Loucy (cell line): ENCODE results near the gene RIMBP2.

Source experiments
- H2AFZ ChIP-seq: fragments of 200-600 bp; sonication (generic); 2 replicates; pipeline ENCODE4 v1.6.0; 2016; ENCODE audit warnings: antibody characterized with exemption, mild to moderate bottlenecking, low read length, moderate library complexity
- H3F3A ChIP-seq: fragments of 200-600 bp; 2 replicates; pipeline ENCODE4 v1.6.0; 2016; ENCODE audit warnings: antibody characterized with exemption, low read depth, mild to moderate bottlenecking
- H3K27me3 ChIP-seq: fragments of 200-600 bp; sonication (generic); 2 replicates; pipeline ENCODE4 v1.6.1; 2014; ENCODE audit warnings: low read length, mild to moderate bottlenecking; ENCODE audit not compliant: insufficient read depth, poor library complexity, severe bottlenecking
- H3K36me3 ChIP-seq: fragments of 200-600 bp; sonication (generic); 2 replicates; pipeline ENCODE4 v1.6.1; 2016; ENCODE audit warnings: low read length; ENCODE audit not compliant: insufficient read depth
- H3K4me1 ChIP-seq: fragments of 200-600 bp; sonication (generic); 2 replicates; pipeline ENCODE4 v1.5.1; 2014; ENCODE audit warnings: low read length, mild to moderate bottlenecking; ENCODE audit not compliant: insufficient read depth, poor library complexity, severe bottlenecking
- H3K4me2 ChIP-seq: fragments of 200-600 bp; sonication (generic); 2 replicates; pipeline ENCODE4 v1.6.0; 2014; ENCODE audit warnings: antibody characterized with exemption, low read length, low read depth, mild to moderate bottlenecking; ENCODE audit not compliant: poor library complexity, severe bottlenecking
- H3K4me3 ChIP-seq: fragments of 200-600 bp; sonication (generic); 2 replicates; pipeline ENCODE4 v1.5.1; 2014; ENCODE audit warnings: low read length, mild to moderate bottlenecking, mixed read lengths; ENCODE audit not compliant: poor library complexity, severe bottlenecking
- H3K79me2 ChIP-seq: fragments of 200-600 bp; sonication (generic); 2 replicates; pipeline ENCODE4 v1.6.1; 2014; ENCODE audit warnings: low read length; ENCODE audit not compliant: insufficient read depth
- H3K9ac ChIP-seq: fragments of 200-600 bp; sonication (generic); 2 replicates; pipeline ENCODE4 v1.6.0; 2014; ENCODE audit warnings: mild to moderate bottlenecking, low read depth, low read length, moderate library complexity; ENCODE audit not compliant: poor library complexity, severe bottlenecking
- H3K9me2 ChIP-seq: fragments of 200-600 bp; sonication (generic); replicated peaks from 2 replicates; pipeline ENCODE4 v1.6.1; 2016; ENCODE audit warnings: low read depth, low read length, mixed read lengths
- H3K9me3 ChIP-seq: fragments of 200-600 bp; sonication (generic); 2 replicates; pipeline ENCODE4 v1.6.1; 2014; ENCODE audit warnings: mild to moderate bottlenecking, antibody characterized with exemption, low read length, low read depth; ENCODE audit not compliant: insufficient read depth
- H4K20me1 ChIP-seq: fragments of 200-600 bp; sonication (generic); 2 replicates; pipeline ENCODE4 v1.6.0; 2014; ENCODE audit warnings: antibody characterized with exemption, low read length, mild to moderate bottlenecking; ENCODE audit not compliant: insufficient read depth, poor library complexity, severe bottlenecking
- EZH2phosphoT487 ChIP-seq: fragments of 200-600 bp; IDR thresholded peaks from 2 replicates; pipeline ENCODE4 v1.6.1; 2018; ENCODE audit warnings: antibody characterized with exemption, mild to moderate bottlenecking, moderate library complexity, borderline replicate concordance
- TF ChIP-seq, protein P1 (sequence below): fragments of 200-600 bp; sonication (generic); conservative IDR thresholded peaks from 2 replicates; pipeline ENCODE4 v1.5.1; 2014; ENCODE audit warnings: mild to moderate bottlenecking, antibody characterized with exemption, low read length

The RIMBP2 gene

DNA sequence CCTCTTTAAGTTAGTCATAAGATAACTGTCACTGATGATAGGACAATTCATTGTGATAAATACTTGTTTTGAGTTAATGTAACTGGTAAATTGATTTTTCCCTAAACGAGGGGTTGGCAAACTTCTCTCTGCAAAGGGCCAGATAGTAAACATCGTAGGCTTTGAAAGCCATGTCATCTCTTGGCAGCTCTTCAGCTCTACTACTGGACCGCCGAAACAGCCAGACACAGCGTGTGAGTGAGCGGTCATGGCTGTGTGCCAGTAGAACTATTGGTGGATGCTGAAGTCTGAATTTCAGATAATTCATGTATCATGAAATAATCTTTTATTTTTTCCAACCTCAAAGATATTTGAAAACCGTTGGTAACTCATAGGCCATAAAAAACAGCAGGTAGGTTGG, 368.5 kb downstream of the RIMBP2 start:
- H3K4me3 ChIP-seq, result no peak overlapping the region

More for the DNA sequence above, 368.5 kb downstream of the RIMBP2 start:
- H2AFZ ChIP-seq, result no peak overlapping the region
- no peaks in the 10 kb centered on the region for H3K79me2 ChIP-seq
- H3K9me2 ChIP-seq, result no peaks in the 10 kb centered on the region
- no peaks in the 10 kb centered on the region for H3K4me1 ChIP-seq
- TF ChIP-seq, protein P1, sequence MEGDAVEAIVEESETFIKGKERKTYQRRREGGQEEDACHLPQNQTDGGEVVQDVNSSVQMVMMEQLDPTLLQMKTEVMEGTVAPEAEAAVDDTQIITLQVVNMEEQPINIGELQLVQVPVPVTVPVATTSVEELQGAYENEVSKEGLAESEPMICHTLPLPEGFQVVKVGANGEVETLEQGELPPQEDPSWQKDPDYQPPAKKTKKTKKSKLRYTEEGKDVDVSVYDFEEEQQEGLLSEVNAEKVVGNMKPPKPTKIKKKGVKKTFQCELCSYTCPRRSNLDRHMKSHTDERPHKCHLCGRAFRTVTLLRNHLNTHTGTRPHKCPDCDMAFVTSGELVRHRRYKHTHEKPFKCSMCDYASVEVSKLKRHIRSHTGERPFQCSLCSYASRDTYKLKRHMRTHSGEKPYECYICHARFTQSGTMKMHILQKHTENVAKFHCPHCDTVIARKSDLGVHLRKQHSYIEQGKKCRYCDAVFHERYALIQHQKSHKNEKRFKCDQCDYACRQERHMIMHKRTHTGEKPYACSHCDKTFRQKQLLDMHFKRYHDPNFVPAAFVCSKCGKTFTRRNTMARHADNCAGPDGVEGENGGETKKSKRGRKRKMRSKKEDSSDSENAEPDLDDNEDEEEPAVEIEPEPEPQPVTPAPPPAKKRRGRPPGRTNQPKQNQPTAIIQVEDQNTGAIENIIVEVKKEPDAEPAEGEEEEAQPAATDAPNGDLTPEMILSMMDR, result no peak
- no peak for TF ChIP-seq EZH2phosphoT487
- H3F3A ChIP-seq, result no peaks in the 10 kb centered on the region
- H4K20me1 ChIP-seq, result no peaks in the 10 kb centered on the region
- no peaks in the 10 kb centered on the region; the same call in 1 of the 2 replicates for H3K9me3 ChIP-seq
- no peak overlapping the region for H3K4me2 ChIP-seq
- no peaks in the 10 kb centered on the region for H3K27me3 ChIP-seq
- H3K36me3 ChIP-seq, result no peaks in the 10 kb centered on the region
- H3K9ac ChIP-seq, result no peak overlapping the region
